Measurements from ENCODE around the gene NUP133.
"Not testable (repeated sequence)": the region's sequence is repeated elsewhere in the genome, so short reads cannot be mapped to it uniquely, and the experiment has no call there.

NUP133 gene

DNA sequence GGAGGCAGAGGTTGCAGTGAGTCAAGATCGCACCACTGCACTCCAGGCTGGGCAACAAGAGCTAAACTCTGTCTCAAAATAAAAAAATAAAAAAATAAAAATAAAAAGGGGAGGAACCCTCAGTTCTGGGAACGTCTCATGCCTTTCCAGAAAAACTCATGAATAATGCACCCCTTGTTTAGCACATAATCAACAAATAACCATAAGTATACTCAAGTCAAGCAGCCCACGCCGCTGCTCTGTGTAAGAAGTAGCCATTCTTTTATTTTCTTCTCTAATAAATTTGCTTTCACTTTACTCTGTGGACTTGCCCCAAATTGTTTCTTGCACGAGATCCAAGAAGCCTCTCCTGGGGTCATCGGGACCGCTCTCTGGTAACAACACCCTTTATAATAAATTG lies 59.8 kb downstream of the NUP133 start:
- no peak for DNase-seq

DNA sequence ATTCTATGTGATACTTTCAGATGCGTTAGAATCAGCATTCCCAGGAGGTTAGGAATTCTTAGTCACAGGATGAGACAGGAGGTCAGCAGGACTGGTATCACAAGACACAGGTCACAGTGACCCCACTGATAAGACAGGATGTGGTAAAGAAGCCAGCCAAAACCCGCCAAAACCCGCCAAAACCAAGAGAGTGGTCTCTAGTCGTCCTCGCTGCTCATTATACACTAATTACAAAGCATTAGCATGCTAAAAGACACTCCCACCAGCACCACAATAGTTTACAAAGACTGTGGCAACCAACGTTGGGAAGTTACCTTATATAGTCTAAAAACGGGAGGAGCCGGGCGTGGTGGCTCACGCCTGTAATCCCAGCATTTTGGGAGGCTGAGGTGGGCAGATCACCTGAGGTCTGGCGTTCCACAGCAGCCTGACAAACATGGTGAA lies 60.3 kb downstream of the NUP133 start:
- no peak for DNase-seq

DNA sequence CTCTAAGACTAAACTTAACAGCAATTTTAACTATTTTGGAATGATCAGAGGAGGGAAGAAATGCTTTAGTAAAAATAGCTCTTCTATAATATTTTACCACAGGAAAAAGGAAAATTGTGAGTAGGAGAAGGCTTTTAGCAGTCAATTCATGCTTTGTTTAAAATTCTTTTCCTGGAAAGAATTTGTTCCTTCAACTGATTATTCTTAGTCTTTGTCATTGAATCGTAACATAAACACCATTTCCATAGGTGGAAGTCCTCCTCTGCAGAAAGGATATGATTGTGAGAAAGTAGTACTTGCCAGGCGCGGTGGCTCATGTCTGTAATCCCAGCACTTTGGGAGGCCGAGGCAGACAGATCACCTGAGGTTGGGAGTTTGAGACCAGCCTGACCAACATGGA lies 62.3 kb downstream of the NUP133 start:
- DNase-seq = no peak

DNA sequence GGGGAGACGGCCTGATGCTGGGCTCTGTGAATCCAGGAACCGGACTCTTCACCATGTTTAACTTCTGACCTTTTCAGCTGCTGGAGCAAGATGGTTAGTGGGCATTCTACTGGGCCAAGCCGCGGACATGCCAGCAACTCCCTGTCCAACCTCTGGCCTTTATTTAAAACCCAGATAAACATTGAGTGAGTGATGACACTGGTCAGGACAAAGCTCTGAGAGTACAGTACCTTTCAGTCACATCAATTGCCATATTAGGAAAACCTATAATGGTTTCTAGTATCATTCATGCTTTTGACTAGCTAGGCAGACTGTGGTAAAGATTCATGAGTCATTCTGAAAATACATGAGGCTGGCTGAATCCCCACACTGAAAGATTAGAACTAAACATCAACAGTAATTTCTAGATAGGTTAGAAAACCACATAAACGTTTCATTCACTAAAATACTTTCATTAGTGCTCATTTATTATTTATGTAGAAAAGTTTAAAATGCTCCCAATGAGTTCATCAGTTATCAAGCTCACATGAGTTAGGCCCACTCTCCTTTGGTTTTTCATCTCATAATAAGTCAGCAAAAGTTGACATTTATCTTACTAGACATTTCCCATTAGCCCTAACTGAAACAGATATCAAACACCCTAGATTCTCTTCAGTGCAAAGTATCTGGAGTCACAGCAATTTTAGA lies 67.1 kb downstream of the NUP133 start:
- no peak for DNase-seq

DNA sequence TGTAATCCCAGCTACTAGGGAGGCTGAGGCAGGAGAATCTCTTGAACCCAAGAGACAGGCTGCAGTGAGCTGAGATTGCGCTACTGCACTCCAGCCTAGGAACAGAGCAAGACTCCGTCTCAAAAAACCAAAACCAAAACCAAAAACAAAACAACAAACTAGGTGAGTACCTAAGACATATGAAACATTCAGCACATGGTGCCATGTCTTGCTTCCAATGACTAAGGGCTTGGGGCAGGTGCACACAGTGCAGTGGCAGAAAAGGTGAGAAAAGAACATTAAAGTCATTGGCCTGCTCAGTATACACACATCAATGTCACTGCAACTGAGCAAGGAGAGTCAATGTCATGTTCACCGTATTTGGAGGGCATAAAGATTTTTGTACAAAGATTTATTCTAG lies 70.1 kb downstream of the NUP133 start:
- no peak for DNase-seq

DNA sequence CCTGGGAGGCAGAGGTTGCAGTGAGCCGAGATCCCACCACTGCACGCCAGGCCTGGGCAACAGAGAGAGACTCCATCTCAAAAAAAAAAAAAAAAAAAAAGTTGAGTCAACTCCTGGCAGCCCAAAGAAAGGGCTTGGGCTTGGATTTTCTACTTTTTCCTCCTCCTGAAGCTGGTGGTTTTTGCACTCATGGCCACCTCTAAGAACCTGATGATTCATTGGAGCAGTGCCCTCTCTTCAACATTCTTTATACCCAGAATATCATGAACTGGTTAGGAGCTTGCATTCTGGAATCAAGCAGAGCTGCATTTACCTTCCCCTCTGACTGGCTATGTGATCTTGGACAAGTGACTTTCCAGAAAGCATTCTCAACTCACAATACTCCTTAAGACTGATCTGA lies 70.7 kb downstream of the NUP133 start:
- no peak for DNase-seq

DNA sequence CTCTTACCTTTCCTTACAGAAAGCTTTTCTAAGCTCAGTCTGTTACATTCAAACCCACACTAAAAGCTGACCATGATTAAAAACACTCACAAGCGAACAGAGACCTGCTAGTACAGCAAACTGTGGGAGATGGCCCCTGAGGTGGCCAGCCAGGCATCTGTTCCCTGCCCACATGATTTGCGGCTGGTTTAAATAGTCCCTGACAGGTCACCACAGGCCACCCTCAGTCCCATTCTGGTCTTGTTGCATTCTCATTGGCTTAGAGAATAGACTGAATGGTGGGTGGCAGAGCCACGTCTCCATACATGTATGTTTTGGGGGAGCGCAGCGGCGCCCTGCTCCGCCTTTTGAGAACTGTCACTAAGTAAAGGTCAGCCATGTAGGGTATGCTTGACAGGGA lies 71.9 kb downstream of the NUP133 start:
- no peak for DNase-seq

DNA sequence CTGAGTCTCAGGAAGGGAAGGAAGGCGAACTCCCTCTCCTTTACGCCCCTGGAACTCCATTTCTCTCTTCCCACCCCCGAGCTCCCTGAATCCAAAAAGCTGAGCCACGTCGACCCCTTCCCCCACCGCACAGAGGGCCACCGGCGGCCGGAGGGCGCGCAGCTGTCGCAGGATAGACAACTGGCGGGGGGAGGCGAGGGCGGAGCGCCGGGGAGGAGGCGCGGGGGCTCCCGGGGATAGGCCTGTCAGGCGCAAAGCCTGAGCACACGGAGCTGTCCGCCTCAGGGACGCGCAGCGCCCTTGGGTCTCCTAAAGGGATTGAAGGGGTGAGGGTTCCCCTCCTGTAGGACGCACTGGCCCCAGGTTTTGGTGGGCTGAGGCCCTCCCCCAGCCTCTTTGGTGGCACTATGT lies 73.5 kb downstream of the NUP133 start:
- DNase-seq = no peak

DNA sequence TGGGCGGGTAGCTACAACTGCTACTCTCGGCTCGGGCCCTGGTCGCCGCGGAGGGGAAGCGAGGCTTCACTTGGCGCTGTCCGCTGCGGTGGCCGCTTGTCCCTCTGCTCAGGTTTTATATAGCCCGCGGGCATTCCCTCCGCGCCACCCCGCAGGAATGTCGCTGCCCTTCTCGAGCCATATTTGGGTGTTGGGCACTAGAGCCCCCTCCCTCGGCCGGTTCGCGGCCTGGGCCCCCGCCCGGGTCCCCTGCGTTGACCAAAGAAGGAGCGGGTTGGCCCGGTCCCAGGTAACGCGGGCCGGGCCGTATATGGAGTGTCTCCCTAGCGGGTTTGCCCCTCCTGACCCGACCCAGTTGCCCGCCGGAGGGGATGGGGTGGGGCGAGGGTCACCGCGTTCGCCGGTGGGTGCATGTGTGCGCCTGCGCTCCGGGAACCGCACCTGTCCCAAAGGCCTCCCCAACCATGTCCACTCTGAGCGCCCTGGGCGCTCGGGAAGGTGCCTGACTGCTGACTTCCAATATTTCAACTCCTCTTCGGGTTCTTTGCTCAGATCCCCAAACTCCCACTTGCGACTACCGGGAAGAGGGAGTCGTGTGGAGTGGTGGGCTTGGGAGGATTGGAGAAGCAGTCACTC lies 74.0 kb downstream of the NUP133 start, which contains the start of gene ACTA1:
Gene ACTA1, minus strand, starts transcription at position 90 of the 636 bp plus-strand sequence. CDS start 979 bp downstream, outside the sequence.
- DNase-seq = no peak

DNA sequence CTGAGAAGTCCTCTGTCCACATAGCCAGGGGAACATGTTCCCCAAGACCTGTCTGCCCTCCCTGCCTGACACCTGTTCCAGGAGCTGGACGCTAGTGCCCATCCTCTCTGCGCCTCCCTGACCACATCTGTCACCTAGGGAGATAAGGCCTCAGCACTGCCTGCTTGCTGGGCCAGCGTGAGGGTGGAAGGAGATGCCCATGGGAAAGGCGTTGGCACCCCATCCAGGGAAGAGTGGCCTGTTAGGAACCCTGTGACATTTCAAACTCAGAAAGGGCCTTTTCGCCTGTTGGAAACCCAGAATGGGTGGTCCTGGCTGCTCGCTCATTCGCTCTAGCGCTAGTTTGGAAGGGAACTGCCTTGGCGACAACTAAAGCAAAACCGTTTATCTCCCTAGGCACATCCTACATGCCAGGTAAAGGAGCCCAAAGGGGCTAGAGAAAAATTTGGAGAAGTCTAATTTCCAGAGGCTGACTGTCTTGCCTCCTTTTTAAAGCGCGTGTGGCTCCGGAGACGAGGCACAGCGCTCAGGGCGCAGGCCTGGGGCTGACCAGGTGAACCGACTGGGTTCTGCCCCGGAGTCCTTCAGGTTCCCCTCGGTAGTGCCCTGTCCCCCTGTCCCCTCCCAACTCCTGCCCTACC lies 74.7 kb downstream of the NUP133 start:
- no peak for DNase-seq

DNA sequence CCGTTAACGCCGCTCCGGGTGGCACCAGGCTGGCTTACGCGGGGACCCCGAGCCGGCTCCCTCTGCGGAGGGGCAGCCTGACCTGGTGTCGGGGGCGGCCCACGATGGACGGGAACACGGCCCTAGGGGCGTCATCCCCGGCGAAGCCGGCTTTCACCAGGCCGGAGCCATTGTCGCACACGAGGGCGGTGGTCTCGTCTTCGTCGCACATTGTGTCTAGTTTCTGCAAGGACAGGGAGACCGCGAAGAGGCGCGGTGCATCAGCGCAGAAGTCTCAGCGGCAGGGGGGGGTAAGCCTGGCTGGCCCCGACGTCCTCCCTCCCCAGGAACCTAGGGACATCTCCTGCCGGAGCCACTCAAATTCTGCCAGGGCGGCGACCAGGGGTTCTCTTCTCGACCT lies 75.2 kb downstream of the NUP133 start:
- no peak for DNase-seq

DNA sequence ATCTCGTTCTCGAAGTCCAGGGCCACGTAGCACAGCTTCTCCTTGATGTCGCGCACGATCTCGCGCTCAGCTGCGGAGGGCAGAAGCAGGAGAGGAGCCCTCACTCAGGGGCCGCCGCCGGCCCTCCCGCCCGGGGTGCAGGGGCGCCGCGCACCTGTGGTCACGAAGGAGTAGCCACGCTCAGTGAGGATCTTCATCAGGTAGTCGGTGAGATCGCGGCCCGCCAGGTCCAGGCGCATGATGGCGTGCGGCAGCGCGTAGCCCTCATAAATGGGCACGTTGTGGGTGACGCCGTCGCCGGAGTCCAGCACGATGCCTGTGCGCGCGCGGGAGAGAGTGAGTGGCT lies 76.1 kb downstream of the NUP133 start:
- no peak for DNase-seq

DNA sequence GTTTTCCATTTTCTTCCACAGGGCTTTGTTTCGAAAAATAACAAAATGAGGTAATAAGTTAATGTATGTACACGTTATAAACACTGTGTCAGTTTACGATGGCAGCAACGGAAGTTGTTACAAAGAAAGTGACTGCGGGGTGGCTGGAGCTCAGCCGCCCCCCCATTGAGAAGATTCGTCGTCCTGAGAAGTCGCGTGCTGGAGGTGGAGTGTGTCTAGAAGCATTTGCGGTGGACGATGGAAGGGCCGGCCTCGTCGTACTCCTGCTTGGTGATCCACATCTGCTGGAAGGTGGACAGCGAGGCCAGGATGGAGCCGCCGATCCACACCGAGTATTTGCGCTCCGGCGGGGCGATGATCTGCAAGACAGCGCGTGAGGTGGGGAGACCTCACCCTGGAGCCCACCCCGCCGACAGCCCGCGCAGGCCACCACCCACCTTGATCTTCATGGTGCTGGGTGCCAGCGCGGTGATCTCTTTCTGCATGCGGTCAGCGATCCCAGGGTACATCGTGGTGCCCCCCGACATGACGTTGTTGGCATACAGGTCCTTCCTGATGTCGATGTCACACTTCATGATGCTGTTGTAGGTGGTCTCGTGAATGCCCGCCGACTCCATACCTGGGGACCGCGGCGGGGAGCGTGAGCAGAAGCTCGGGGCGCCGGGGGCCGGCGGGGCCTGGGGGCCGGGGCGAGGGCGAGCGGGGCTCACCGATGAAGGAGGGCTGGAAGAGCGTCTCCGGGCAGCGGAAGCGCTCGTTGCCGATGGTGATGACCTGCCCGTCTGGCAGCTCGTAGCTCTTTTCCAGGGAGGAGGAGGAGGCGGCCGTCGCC lies 76.6 kb downstream of the NUP133 start:
- no peak for DNase-seq

DNA sequence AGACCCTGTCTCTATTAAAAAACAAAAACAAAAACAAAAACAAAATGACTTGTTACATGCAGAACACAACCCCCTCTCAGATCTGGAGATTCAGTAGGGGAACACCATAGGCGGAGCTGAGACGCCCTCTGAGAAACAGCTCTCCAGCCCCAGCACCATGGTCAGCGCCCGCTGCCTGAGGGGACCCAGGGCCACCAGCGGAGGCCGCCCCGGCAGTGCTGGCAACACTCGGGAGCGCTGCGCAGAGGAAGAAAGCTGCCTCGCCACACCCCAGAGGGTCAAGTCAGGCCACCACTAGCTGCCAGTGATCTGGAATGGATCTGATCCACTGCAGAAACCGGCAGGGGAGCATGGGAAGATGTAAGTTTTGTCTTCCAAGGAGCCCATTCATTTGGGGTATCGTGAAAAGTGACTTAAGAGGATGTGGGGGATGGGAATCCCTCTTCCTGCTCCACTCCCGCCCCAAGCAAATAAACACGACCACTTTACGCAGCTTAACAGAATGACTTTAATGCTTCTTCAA lies 77.3 kb downstream of the NUP133 start:
- no peak for DNase-seq

DNA sequence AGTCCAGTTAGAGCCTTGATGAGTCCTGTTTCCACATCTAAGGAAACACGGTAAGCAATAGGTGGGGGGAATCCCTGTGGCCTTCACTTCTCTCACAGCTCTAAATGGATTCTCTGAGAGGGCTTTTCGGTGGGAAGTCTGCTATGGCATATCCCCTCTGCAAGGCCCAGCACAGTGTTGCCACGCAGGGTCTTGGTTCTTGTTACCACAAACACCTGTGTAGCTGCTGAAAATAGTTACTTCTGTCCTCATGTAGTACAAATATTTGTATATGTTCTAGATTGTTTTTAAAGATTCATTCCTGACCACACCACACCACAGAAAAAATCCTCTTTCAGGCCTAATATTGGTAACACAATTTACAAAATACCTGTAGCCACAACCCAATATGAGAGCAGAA lies 79.9 kb downstream of the NUP133 start:
- no peak for DNase-seq

DNA sequence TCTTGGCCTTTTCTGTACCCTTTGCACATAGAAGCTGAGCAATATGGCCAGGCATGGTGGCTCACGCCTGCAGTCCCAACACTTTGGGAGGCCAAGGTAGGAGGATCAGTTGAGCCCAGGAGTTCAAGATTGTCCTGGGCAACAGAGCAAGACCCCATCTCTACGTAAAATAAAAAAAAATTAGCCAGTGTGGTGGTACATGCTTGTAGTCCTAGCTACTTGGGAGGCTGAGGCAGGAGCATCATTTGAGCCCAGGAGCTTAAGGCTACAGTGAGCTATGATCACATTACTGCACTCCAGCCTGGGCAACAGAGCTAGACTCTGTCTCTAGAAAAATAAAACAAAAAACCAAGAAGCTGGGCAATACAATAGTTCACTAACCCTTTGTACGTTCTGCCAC lies 80.6 kb downstream of the NUP133 start:
- no peak for DNase-seq

DNA sequence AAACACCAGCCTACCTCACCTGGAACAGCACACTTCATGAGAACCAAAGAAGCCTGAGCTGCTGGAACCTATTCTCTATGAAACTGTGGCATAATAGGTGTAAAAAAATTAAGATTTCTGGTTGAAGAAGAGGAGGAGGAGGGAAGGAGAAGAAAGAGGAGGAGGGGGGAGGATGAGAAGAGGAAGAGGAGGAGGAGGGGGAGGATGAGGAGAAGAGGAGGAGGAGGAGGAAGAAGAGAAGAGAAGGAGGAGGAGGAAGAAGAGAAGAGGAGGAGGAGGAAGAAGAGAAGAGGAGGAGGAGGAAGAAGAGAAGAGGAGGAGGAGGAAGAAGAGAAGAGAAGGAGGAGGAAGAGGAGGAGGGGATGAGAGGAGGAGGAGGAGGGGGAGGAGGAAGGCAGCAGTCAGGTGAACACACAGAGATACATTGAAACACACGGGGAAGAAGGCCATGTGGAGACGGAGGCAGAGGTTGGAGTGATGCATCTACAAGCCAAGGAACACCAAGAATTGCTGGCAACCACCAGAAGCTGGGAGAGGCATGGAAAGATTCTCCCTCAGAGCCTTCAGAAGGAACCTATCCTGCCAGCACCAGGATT lies 82.5 kb downstream of the NUP133 start:
- no peak for DNase-seq

DNA sequence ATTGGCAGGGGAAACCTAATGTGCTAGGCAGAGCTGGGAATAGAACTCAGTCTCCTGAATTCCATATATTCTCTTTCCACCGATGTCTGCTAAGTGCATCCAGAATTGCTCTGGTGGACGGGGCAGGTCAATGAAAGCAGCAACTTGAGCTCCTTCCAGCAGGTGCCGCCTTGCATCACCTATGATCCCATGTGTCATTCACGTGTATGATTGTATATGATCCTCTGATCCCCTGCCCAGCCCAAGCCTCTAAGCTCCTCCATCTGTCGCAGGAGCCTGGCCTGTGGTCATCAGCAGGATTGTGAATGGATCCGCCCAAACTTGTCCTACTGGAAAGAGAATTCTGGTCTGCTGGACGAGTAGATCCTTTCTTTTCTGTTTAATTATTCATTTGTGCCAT lies 87.4 kb downstream of the NUP133 start:
- DNase-seq = peak; percentile 35

DNA sequence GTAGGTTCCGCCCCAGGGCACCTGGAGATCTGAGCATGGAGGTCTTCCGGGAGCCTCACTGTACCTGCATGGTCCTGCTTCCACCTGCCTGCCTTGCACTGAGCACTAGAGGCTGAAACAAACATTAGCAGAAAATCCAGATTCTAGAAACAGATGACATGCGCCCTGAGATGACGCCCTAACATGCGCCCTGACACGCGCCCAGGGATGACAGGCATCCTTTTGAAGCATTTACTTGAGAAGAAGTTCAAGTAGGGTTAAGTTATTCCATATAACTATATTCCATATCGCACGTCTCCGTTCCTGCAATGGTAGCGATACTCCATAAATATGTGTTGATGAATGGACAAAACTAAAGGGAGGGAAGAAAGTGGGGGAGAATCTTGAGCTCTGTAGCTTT lies 87.9 kb downstream of the NUP133 start:
- DNase-seq = no peak

DNA sequence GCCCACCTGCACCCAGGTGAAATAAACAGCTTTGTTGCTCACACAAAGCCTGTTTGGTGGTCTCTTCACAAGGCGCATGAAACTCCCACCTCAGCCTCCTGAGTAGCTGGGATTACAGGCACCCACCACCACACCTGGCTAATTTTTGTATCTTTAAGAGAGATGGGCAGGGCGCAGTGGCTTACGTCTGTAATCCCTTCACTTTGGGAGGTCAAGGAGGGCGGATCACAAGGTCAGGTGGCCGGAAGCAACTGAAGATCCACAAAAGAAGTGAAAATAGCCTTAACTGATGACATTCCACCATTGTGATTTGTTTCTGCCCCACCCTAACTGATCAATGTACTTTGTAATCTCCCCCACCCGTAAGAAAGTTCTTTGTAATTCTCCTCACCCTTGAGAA lies 89.6 kb downstream of the NUP133 start:
- not testable (repeated sequence) for DNase-seq

DNA sequence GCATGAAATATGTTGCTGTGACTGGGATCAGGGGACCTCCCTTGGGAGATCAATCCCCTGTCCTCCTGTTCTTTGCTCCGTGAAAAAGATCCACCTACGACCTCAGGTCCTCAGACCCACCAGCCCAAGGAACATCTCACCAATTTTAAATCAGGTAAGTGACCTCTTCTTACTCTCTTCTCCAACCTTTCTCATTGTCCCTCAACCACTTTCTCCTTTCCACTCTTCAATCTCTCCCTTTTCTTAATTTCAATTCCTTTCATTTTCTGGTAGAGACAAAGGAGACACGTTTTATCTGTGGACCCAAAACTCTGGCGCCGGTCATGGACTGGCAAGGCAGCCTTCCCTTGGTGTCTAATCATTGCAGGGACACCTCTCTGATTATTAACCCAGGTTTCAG lies 95.3 kb downstream of the NUP133 start:
- DNase-seq = not testable (repeated sequence)

DNA sequence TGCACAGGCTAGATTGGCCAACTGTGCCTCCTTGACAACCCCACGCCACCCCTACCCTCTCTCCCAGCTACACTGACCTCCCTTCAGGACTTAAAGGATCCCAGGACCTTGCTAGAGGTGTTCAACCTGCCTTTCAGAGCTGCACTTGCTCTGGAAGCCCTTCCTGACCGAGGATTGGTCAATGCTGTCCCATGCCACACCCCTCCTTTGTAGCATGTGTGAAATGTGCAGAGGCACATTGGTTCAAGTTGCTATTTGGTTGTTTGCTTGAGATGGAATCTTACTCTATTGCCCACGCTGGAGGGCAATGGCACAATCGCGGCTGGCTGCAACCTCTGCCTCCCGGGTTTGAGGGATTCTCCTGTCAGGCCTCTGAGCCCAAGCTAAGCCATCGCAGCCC lies 96.1 kb downstream of the NUP133 start:
- DNase-seq = no peak
